Esophagus muscularis mucosa (tissue), 4 donors: ENCODE data around the gene GTF2F1. TPM values are rescaled to one million over a fixed set of nuclear protein-coding genes. Genes with fewer than 3 reads are reported as not detected.

Experiments
- DNase-seq: peaks from one replicate; pipeline ENCODE4 v3.0.0-alpha.2; 2017; ENCODE audit errors: extremely low spot score
- H3K27ac ChIP-seq, 4 donors: fragments of 200-600 bp; sonication (generic); replicated peaks in 1 of 4; 1 replicate in 3 of 4; 2 replicates in 1 of 4; pipeline ENCODE4 v1.5.1; 2016 to 2019; ENCODE audit warnings: mild to moderate bottlenecking in 1 of 4
- H3K27me3 ChIP-seq, 4 donors: fragments of 200-600 bp; sonication (generic); one replicate each; pipeline versions ENCODE4 v1.5.1 to v1.6.0; 2016 to 2019
- H3K36me3 ChIP-seq, 4 donors: fragments of 200-600 bp; sonication (generic); one replicate each; pipeline ENCODE4 v1.5.1; 2016 to 2019
- H3K4me1 ChIP-seq, 4 donors: fragments of 200-600 bp; sonication (generic); one replicate each; pipeline ENCODE4 v1.5.1; 2016 to 2019
- H3K4me3 ChIP-seq, 4 donors: fragments of 200-600 bp; sonication (generic); 1 replicate in 2 of 4; 2 replicates in 2 of 4; pipeline ENCODE4 v1.5.1; 2016 to 2019; ENCODE audit warnings: mild to moderate bottlenecking in 4 of 4, moderate library complexity in 1 of 4
- H3K9me3 ChIP-seq, 4 donors: fragments of 200-600 bp; sonication (generic); 1 replicate in 3 of 4; 2 replicates in 1 of 4; pipeline ENCODE4 v1.5.1; 2016 to 2019
- CTCF ChIP-seq, 3 experiments: fragments of 200-600 bp in 2 of 3; fragments of 450-650 bp in 1 of 3; sonication (generic) in 2 of 3; IDR thresholded peaks; one replicate each; pipeline ENCODE4 v1.5.1; 2017 to 2019; ENCODE audit warnings: antibody characterized with exemption in 3 of 3, mild to moderate bottlenecking in 2 of 3, moderate library complexity in 1 of 3
- EP300 ChIP-seq: sonication (generic); formaldehyde crosslinking; IDR thresholded peaks from one replicate; pipeline ENCODE4 v1.6.1; 2017; ENCODE audit warnings: antibody characterized with exemption
- POLR2A ChIP-seq: fragments of 450-650 bp; IDR thresholded peaks from one replicate; pipeline ENCODE4 v1.6.1; 2017; ENCODE audit warnings: antibody characterized with exemption, moderate library complexity, mild to moderate bottlenecking, low read depth
- POLR2AphosphoS5 ChIP-seq, 2 donors: sonication (generic); formaldehyde crosslinking; IDR thresholded peaks; one replicate each; pipeline ENCODE4 v1.6.1; 2017; ENCODE audit warnings: antibody characterized with exemption in 2 of 2
- whole genome bisulfite sequencing: methylation state at CpG from one replicate; pipeline ENCODE4 v1.1.5; 2018; 5-methylcytosine and 5-hydroxymethylcytosine counted together
- intact Hi-C: fragments of 100-400 bp; cut with DNase I; formaldehyde crosslinking; loops from one replicate; pipeline ENCODE4 v1.15.1; 2023
- total RNA-seq, 4 donors: library from RNA; depleted of rRNA; stranded (reverse); fragments of >200 nt; gene quantifications; one replicate each; pipeline versions ENCODE4 v1.1.0 to v1.2.1, GENCODE V29; 2016

GTF2F1 gene
- total RNA-seq, 4 donors from 2014 or later: 43.6 to 61.0 (median 56.8) TPM

DNA sequence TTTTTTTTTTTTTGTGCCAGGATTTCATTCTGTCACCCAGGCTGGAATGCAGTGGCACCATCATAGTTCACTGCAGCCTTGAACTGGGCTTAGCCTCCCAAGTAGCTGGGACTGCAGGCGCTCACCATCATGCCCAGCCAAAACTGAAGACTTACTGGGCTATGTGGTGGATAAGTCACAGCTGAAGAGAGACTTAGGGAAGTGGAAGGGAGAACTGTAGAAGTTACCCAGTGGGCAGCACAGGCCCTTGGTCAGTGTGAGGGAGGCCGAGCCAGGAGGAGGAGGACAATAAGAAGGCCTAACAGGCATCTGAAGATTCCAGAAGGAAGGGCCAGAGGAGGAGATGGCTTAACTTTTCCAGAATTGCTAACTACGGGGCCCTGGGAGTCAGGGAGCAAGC, 13.2 kb downstream of the GTF2F1 start:
- peaks cover 58 to 74% (median 73%) of the 10 kb centered on the region in 4 donors for H3K36me3 ChIP-seq
- TF ChIP-seq EP300: no peak
- TF ChIP-seq CTCF (IDR thresholded peaks at IDR 0.05): no peak
- TF ChIP-seq POLR2AphosphoS5 (IDR thresholded peaks at IDR 0.05): no peak
- no peak for TF ChIP-seq POLR2A
- H3K4me3 ChIP-seq: no peak overlapping the region
- no peaks in the 10 kb centered on the region for H3K9me3 ChIP-seq
- no peaks in the 10 kb centered on the region for H3K27me3 ChIP-seq
- H3K4me1 ChIP-seq: peaks cover 0 to 42% (median 36%) of the 10 kb centered on the region in 4 donors
- DNase-seq: no peak
- intact Hi-C loops: no loop called here
- WGBS: 78% methylated on average over 3 of the region's 3 CpGs
- H3K27ac ChIP-seq: no peak overlapping the region

GRCh38 chr19:6378486-6378885, 14.5 kb downstream of the GTF2F1 start:
- Histone ChIP-seq H3K9me3 (no peaks in the 10 kb centered on the region), H3K27me3 (no peaks in the 10 kb centered on the region), H3K27ac (peak overlapping the region; percentile 56 to 80 (median 70)), H3K36me3 (peaks cover 45 to 66% (median 65%) of the 10 kb centered on the region in 4 donors), H3K4me1 (peaks cover 8 to 54% (median 48%) of the 10 kb centered on the region in 4 donors), H3K4me3 (no peak overlapping the region)
- TF ChIP-seq POLR2AphosphoS5 (IDR thresholded peaks at IDR 0.05) (no peak), EP300 (no peak), CTCF (IDR thresholded peaks at IDR 0.05) (no peak), POLR2A (no peak)
- no peak for DNase-seq
- 74% methylated on average over 9 of the region's 9 CpGs for WGBS
- intact Hi-C loops: no loop called here

DNA sequence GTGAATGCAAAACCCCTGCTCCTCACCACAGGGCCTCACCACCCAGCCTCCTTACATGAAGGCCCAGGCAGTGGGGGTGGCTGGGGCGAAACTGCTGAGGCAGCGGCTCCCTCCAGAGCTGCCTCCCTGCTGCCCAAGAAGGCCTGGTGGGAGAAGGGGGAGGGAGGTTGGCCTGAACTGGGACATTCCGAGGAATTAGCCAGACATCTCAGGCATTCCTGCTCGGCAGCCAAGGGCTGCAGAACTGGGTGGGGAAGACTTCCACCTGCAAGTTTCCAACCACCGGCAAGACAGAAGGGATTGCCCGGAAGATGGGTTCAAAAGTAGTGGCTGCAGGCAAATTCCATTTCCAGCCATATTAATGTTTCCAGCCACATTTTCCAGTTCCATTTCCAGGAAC, 14.9 kb downstream of the GTF2F1 start:
- peaks cover 9 to 56% (median 50%) of the 10 kb centered on the region in 4 donors for H3K4me1 ChIP-seq
- peak; percentile 51 to 70 for TF ChIP-seq POLR2AphosphoS5 (IDR thresholded peaks at IDR 0.05)
- TF ChIP-seq EP300: no peak
- no peaks in the 10 kb centered on the region for H3K27me3 ChIP-seq
- no peak for DNase-seq
- peaks cover 41 to 62% (median 61%) of the 10 kb centered on the region in 4 donors for H3K36me3 ChIP-seq
- peak overlapping the region; percentile 56 to 80 (median 70) for H3K27ac ChIP-seq
- no peak overlapping the region for H3K4me3 ChIP-seq
- 11% methylated on average over 5 of the region's 6 CpGs for WGBS
- H3K9me3 ChIP-seq: no peaks in the 10 kb centered on the region
- intact Hi-C loops: no loop called here

DNA sequence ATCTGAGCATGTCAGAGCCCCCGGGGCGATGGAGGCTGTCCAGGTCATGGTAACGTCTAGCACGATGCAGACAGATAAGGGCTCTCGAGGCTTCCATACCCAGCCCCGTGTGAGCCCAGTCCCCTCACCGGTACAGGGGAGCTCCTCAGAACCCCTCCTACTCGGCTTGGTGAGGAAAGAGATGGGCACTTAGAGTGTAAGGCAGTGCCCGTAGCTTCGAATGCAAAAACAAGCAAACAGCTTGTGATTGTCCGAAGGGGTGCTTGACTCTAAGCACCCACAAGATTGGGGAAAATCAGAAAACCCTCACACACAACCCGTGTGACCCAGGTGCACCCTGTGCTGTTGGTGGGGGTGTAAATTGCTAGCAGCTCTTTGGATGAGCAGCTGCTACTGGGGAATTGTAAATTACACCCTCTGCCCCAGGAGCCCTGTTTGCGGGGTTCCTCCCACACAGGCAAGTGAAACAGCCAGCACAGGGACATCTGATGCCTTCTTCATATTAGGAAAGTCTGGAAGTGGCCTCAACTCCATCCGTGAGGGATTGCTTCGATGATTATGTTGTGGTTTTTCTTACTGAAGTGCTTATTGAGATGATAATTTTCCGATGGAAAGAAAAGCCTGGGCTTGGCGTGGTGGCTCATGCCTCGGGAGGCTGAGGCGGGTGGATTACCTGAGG, 16.3 kb downstream of the GTF2F1 start:
- TF ChIP-seq CTCF (IDR thresholded peaks at IDR 0.05): no peak
- no peak for TF ChIP-seq EP300
- no peak for TF ChIP-seq POLR2AphosphoS5 (IDR thresholded peaks at IDR 0.05)
- TF ChIP-seq POLR2A: no peak
- H3K27me3 ChIP-seq: no peaks in the 10 kb centered on the region
- H3K36me3 ChIP-seq: peaks cover 29 to 48% (median 47%) of the 10 kb centered on the region in 4 donors
- peaks cover 13 to 62% (median 56%) of the 10 kb centered on the region in 4 donors for H3K4me1 ChIP-seq
- no peak overlapping the region for H3K4me3 ChIP-seq
- peak overlapping the region; percentile 56 to 80 (median 70) for H3K27ac ChIP-seq
- 68% methylated on average over 19 of the region's 19 CpGs for WGBS
- intact Hi-C loops: no loop called here
- DNase-seq: no peak
- H3K9me3 ChIP-seq: no peaks in the 10 kb centered on the region

DNA sequence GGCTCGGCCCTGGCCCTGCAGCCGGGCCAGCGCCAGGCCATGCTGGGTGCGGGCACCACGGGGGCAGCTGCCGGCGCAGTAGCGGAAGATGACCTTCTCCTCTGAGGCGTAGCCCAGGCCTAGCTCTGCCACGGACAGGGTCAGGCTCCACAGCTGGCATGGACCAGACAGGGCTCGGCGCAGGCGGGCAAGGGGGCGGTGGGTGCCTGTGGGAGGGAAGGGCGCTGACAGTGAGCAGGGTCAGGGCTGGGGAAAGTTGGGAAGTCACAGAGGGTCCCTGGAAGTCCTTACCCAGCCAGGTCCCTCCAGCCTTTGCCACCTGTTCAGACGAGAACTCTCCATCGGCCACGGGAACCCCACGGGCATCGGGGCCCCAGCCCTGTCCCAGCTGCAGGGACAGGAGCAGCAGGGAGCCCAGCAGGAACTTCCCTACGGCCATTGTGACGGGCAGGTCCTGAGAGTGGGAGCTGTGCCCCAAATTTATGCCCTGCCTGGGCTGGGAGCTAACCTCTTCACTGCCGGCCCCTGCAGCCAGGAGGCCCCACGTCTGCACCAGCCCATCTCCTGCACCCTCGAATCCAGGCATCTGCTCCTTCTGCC, 17.5 kb downstream of the GTF2F1 start, which contains the start of gene PSPN:
Gene PSPN (minus strand): TSS at position 523 of the 600 bp plus-strand sequence. CDS start 84 bp downstream, at position 439.
- no peaks in the 10 kb centered on the region for H3K27me3 ChIP-seq
- peaks cover 13 to 64% (median 56%) of the 10 kb centered on the region in 4 donors for H3K4me1 ChIP-seq
- H3K4me3 ChIP-seq: no peak within 1 kb of the TSS
- H3K27ac ChIP-seq: peak within 1 kb of the TSS; percentile 63 to 99 (median 88)
- no peaks in the 10 kb centered on the region for H3K9me3 ChIP-seq
- intact Hi-C loops: no loop called here
- no peak for TF ChIP-seq POLR2A
- TF ChIP-seq EP300: no peak
- TF ChIP-seq POLR2AphosphoS5 (IDR thresholded peaks at IDR 0.05): no peak
- TF ChIP-seq CTCF (IDR thresholded peaks at IDR 0.05): no peak
- no peak for DNase-seq
- H3K36me3 ChIP-seq: peaks cover 17 to 37% (median 36%) of the 10 kb centered on the region in 4 donors
- WGBS: 71% methylated on average over 4 of the region's 25 CpGs
